GM12872 (cell line): Measurements from ENCODE around the gene KDELR1.
A peak's percentile ranks its signal among the peaks of the same experiment; 100 is the strongest.

Experiments used
- CTCF ChIP-seq: IDR thresholded peaks from 3 replicates; pipeline ENCODE4 v1.5.1; 2011; ENCODE audit warnings: low read depth, mild to moderate bottlenecking, low read length, moderate library complexity; ENCODE audit not compliant: insufficient read depth

KDELR1 gene

GRCh38 chr19:48355365-48355954 lies 35.9 kb downstream of the KDELR1 start:
- TF ChIP-seq CTCF: no peak

GRCh38 chr19:48354332-48354992 lies 36.9 kb downstream of the KDELR1 start:
- TF ChIP-seq CTCF: no peak

DNA sequence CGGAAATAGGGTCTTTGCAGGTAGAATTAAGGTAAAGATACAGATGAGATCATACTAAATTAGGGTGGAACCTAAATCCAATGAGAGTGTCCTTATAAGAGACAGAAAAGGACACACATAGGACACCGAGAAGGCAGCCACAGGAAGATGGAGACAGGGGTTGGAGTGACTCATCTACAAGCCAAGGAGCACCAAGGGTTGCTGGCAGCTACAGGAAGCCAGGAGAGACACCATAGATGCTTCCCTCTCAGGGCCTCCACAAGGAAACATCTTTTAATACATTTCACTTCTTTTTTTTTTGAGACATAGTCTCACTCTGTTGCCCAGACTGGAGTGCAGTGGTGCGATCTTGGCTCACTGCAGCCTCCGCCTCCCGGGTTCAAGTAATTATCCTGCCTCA lies 37.7 kb downstream of the KDELR1 start:
- TF ChIP-seq CTCF: no peak

DNA sequence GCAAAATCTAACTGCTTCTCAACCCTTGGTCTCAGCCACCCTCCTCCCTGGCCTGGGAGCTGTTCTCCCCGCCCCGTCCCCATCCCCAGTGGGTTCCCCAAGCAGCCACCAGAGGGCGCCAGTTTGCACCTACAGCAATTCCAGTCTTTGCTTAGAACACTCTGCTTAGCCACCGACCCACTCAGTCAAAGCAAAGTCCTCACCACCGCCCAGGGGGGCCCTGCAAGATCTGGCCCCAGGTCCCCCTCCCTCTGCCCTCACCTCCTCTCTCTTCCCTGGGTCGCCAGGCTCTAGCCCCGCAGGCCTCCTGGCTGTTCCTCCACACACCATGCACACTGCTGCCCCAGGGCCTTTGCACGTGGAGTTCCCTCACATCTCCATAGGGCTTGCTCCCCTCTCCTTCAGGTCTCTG lies 40.0 kb downstream of the KDELR1 start:
- peak; percentile 94 for TF ChIP-seq CTCF

GRCh38 chr19:48350856-48351255 lies 40.5 kb downstream of the KDELR1 start:
- TF ChIP-seq CTCF: no peak

- TF ChIP-seq CTCF: no peak
Observed at GRCh38 chr19:48348737-48349136, 42.6 kb downstream of the KDELR1 start.

- no peak for TF ChIP-seq CTCF
Observed at GRCh38 chr19:48348045-48348444, 43.3 kb downstream of the KDELR1 start.
